ENCODE data around the gene VOPP1.
A peak's percentile ranks its signal among the peaks of the same experiment; 100 is the strongest.

The VOPP1 gene

DNA sequence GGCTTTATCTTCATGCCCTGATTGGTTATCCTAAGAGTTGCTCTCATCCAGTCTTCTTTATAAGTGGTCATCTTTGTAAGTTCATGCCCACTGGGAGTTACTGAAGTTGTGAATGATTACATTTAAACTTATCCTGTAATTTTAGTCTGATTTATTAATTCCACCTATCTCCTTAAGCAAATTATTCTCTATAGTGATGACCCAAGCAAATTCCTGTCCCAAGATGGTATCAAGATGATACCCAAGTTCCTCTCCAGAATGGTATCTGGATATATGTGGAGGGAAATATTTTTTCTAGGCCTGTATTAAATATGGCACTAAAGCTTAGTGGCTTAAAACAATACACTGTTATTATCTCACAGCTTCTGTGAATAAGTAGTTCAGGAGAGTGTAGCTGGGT, 22.6 kb upstream of the VOPP1 start:
- DNase-seq = no peak
- H2BK15ac ChIP-seq (ENCODE audit: low read depth, poor library complexity, severe bottlenecking) = no peak overlapping the region

GRCh38 chr7:55594414-55594813, 22.1 kb upstream of the VOPP1 start:
- Histone ChIP-seq H3K18ac (ENCODE audit: low read depth in 1 of 2, low read length in 2 of 2) (no peak overlapping the region), H3K4me3 (ENCODE audit: insufficient read depth in 1 of 2, low read depth in 1 of 2, low read length in 2 of 2) (no peak overlapping the region), H3K9ac (ENCODE audit: low read length) (no peak overlapping the region), H3K4me2 (ENCODE audit: low read length, poor library complexity, severe bottlenecking) (no peak overlapping the region), H2BK15ac (ENCODE audit: low read depth, poor library complexity, severe bottlenecking) (no peak overlapping the region), H3K4me1 (ENCODE audit: control insufficient read depth, insufficient read depth, low read depth, low read length) (peaks cover 2% of the 10 kb centered on the region), H2AFZ (ENCODE audit: low read depth, low read length) (no peak overlapping the region), H3K79me1 (replicated peaks; ENCODE audit: low read length, poor library complexity, severe bottlenecking) (no peaks in the 10 kb centered on the region), H4K91ac (ENCODE audit: low read length) (peak overlapping the region; percentile 5), H4K8ac (ENCODE audit: low read length) (no peak overlapping the region), H2BK12ac (ENCODE audit: low read length in 2 of 2) (no peak overlapping the region), H3K23ac (ENCODE audit: low read length in 2 of 2) (no peak overlapping the region), H3K27me3 (ENCODE audit: control insufficient read depth in 1 of 2, insufficient read depth in 1 of 2, low read length in 2 of 2) (peaks cover 14 to 31% of the 10 kb centered on the region in 2 experiments), H2BK120ac (ENCODE audit: low read depth, low read length) (no peak overlapping the region), H3K27ac (ENCODE audit: low read length, poor library complexity, severe bottlenecking) (no peak overlapping the region), H3K4ac (ENCODE audit: low read depth in 1 of 2, low read length in 2 of 2) (no peak overlapping the region), H3K14ac (ENCODE audit: low read length in 2 of 2) (no peak overlapping the region), H2BK5ac (ENCODE audit: low read depth, low read length, poor library complexity, severe bottlenecking) (no peak overlapping the region), H3K36me3 (ENCODE audit: control insufficient read depth in 1 of 2, insufficient read depth in 2 of 2, low read depth in 1 of 2, low read length in 2 of 2) (no peaks in the 10 kb centered on the region), H3K9me3 (ENCODE audit: control insufficient read depth, low read length) (no peaks in the 10 kb centered on the region), H2AK5ac (ENCODE audit: low read length, severe bottlenecking) (no peak overlapping the region)
- DNase-seq = no peak
- 89% methylated on average over 10 of the region's 10 CpGs for WGBS

More for the DNA sequence above, 22.6 kb upstream of the VOPP1 start:
- H3K9me3 ChIP-seq (ENCODE audit: control insufficient read depth, low read length) = no peaks in the 10 kb centered on the region
- H4K8ac ChIP-seq (ENCODE audit: low read length) = no peak overlapping the region
- no peak overlapping the region for H4K91ac ChIP-seq (ENCODE audit: low read length)
- no peak overlapping the region for H3K4me3 ChIP-seq (ENCODE audit: insufficient read depth in 1 of 2, low read depth in 1 of 2, low read length in 2 of 2)
- no peak overlapping the region for H3K23ac ChIP-seq (ENCODE audit: low read length in 2 of 2)
- H3K4me1 ChIP-seq (ENCODE audit: control insufficient read depth, insufficient read depth, low read depth, low read length) = peaks cover 2% of the 10 kb centered on the region
- H3K36me3 ChIP-seq (ENCODE audit: control insufficient read depth in 1 of 2, insufficient read depth in 2 of 2, low read depth in 1 of 2, low read length in 2 of 2) = no peaks in the 10 kb centered on the region
- peaks cover 13 to 27% of the 10 kb centered on the region in 2 experiments for H3K27me3 ChIP-seq (ENCODE audit: control insufficient read depth in 1 of 2, insufficient read depth in 1 of 2, low read length in 2 of 2)
- H3K9ac ChIP-seq (ENCODE audit: low read length) = no peak overlapping the region
- H2BK12ac ChIP-seq (ENCODE audit: low read length in 2 of 2) = no peak overlapping the region
- H3K4me2 ChIP-seq (ENCODE audit: low read length, poor library complexity, severe bottlenecking) = no peak overlapping the region
- H3K14ac ChIP-seq (ENCODE audit: low read length in 2 of 2) = no peak overlapping the region
- no peak overlapping the region for H2BK5ac ChIP-seq (ENCODE audit: low read depth, low read length, poor library complexity, severe bottlenecking)
- no peak overlapping the region for H2AK5ac ChIP-seq (ENCODE audit: low read length, severe bottlenecking)
- no peak overlapping the region for H3K27ac ChIP-seq (ENCODE audit: low read length, poor library complexity, severe bottlenecking)
- no peaks in the 10 kb centered on the region for H3K79me1 ChIP-seq (replicated peaks; ENCODE audit: low read length, poor library complexity, severe bottlenecking)
- H2AFZ ChIP-seq (ENCODE audit: low read depth, low read length) = no peak overlapping the region
- H2BK120ac ChIP-seq (ENCODE audit: low read depth, low read length) = no peak overlapping the region
- no peak overlapping the region for H3K18ac ChIP-seq (ENCODE audit: low read depth in 1 of 2, low read length in 2 of 2)
- no peak overlapping the region for H3K4ac ChIP-seq (ENCODE audit: low read depth in 1 of 2, low read length in 2 of 2)

- Histone ChIP-seq H2AK5ac (ENCODE audit: low read length, severe bottlenecking) (no peak overlapping the region), H3K36me3 (ENCODE audit: control insufficient read depth in 1 of 2, insufficient read depth in 2 of 2, low read depth in 1 of 2, low read length in 2 of 2) (no peaks in the 10 kb centered on the region), H3K18ac (ENCODE audit: low read depth in 1 of 2, low read length in 2 of 2) (peak overlapping the region in 1 of 2 experiments; percentile 22), H2BK12ac (ENCODE audit: low read length in 2 of 2) (no peak overlapping the region), H3K4me2 (ENCODE audit: low read length, poor library complexity, severe bottlenecking) (no peak overlapping the region), H3K9ac (ENCODE audit: low read length) (no peak overlapping the region), H3K4me1 (ENCODE audit: control insufficient read depth, insufficient read depth, low read depth, low read length) (peaks cover 2% of the 10 kb centered on the region), H2BK5ac (ENCODE audit: low read depth, low read length, poor library complexity, severe bottlenecking) (no peak overlapping the region), H3K4ac (ENCODE audit: low read depth in 1 of 2, low read length in 2 of 2) (no peak overlapping the region), H3K4me3 (ENCODE audit: insufficient read depth in 1 of 2, low read depth in 1 of 2, low read length in 2 of 2) (peak overlapping the region in 1 of 2 experiments; percentile 5), H3K14ac (ENCODE audit: low read length in 2 of 2) (no peak overlapping the region), H2BK120ac (ENCODE audit: low read depth, low read length) (no peak overlapping the region), H3K23ac (ENCODE audit: low read length in 2 of 2) (no peak overlapping the region), H4K8ac (ENCODE audit: low read length) (no peak overlapping the region), H3K79me1 (replicated peaks; ENCODE audit: low read length, poor library complexity, severe bottlenecking) (no peaks in the 10 kb centered on the region), H2BK15ac (ENCODE audit: low read depth, poor library complexity, severe bottlenecking) (no peak overlapping the region), H4K91ac (ENCODE audit: low read length) (no peak overlapping the region), H3K27ac (ENCODE audit: low read length, poor library complexity, severe bottlenecking) (no peak overlapping the region), H3K27me3 (ENCODE audit: control insufficient read depth in 1 of 2, insufficient read depth in 1 of 2, low read length in 2 of 2) (peaks cover 14 to 38% of the 10 kb centered on the region in 2 experiments), H3K9me3 (ENCODE audit: control insufficient read depth, low read length) (no peaks in the 10 kb centered on the region), H2AFZ (ENCODE audit: low read depth, low read length) (no peak overlapping the region)
- peak; percentile 82 for DNase-seq
- 49% methylated on average over 14 of the region's 14 CpGs for WGBS
Measured at GRCh38 chr7:55593515-55594318, 21.4 kb upstream of the VOPP1 start.

GRCh38 chr7:55593172-55593514, 20.8 kb upstream of the VOPP1 start:
- Histone ChIP-seq H3K27me3 (ENCODE audit: control insufficient read depth in 1 of 2, insufficient read depth in 1 of 2, low read length in 2 of 2) (peaks cover 15 to 44% of the 10 kb centered on the region in 2 experiments), H3K4me3 (ENCODE audit: insufficient read depth in 1 of 2, low read depth in 1 of 2, low read length in 2 of 2) (peak overlapping the region in 1 of 2 experiments; percentile 5), H3K9ac (ENCODE audit: low read length) (no peak overlapping the region), H3K27ac (ENCODE audit: low read length, poor library complexity, severe bottlenecking) (no peak overlapping the region), H3K36me3 (ENCODE audit: control insufficient read depth in 1 of 2, insufficient read depth in 2 of 2, low read depth in 1 of 2, low read length in 2 of 2) (no peaks in the 10 kb centered on the region), H2BK5ac (ENCODE audit: low read depth, low read length, poor library complexity, severe bottlenecking) (no peak overlapping the region), H2BK15ac (ENCODE audit: low read depth, poor library complexity, severe bottlenecking) (no peak overlapping the region), H4K8ac (ENCODE audit: low read length) (no peak overlapping the region), H3K4me2 (ENCODE audit: low read length, poor library complexity, severe bottlenecking) (no peak overlapping the region), H2AK5ac (ENCODE audit: low read length, severe bottlenecking) (no peak overlapping the region), H3K4me1 (ENCODE audit: control insufficient read depth, insufficient read depth, low read depth, low read length) (peaks cover 2% of the 10 kb centered on the region), H2BK12ac (ENCODE audit: low read length in 2 of 2) (no peak overlapping the region), H3K14ac (ENCODE audit: low read length in 2 of 2) (no peak overlapping the region), H3K4ac (ENCODE audit: low read depth in 1 of 2, low read length in 2 of 2) (no peak overlapping the region), H2AFZ (ENCODE audit: low read depth, low read length) (no peak overlapping the region), H3K18ac (ENCODE audit: low read depth in 1 of 2, low read length in 2 of 2) (peak overlapping the region in 1 of 2 experiments; percentile 22), H3K9me3 (ENCODE audit: control insufficient read depth, low read length) (no peaks in the 10 kb centered on the region), H3K23ac (ENCODE audit: low read length in 2 of 2) (no peak overlapping the region), H2BK120ac (ENCODE audit: low read depth, low read length) (no peak overlapping the region), H4K91ac (ENCODE audit: low read length) (no peak overlapping the region), H3K79me1 (replicated peaks; ENCODE audit: low read length, poor library complexity, severe bottlenecking) (no peaks in the 10 kb centered on the region)
- WGBS = 77% methylated on average over 4 of the region's 4 CpGs
- DNase-seq = no peak
